Measurements from ENCODE around the gene OR11H6. TPM values are rescaled to one million over a fixed set of nuclear protein-coding genes. Genes with fewer than 3 reads are reported as not detected.
"Not testable (repeated sequence)": the region's sequence is repeated elsewhere in the genome, so short reads cannot be mapped to it uniquely, and the experiment has no call there.

The OR11H6 gene, protein sequence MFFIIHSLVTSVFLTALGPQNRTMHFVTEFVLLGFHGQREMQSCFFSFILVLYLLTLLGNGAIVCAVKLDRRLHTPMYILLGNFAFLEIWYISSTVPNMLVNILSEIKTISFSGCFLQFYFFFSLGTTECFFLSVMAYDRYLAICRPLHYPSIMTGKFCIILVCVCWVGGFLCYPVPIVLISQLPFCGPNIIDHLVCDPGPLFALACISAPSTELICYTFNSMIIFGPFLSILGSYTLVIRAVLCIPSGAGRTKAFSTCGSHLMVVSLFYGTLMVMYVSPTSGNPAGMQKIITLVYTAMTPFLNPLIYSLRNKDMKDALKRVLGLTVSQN
- polyA plus RNA-seq (ENCODE audit: insufficient read length in 10 of 10) = not detected
- long read RNA-seq, donor 1 = 0 reads
- long read RNA-seq, donor 2 = 0 reads
- long read RNA-seq, donor 3 = 0 reads
- long read RNA-seq, donor 4 = 0 reads
- long read RNA-seq, donor 5 = 0 reads
- long read RNA-seq, donor 6 = 0 reads
- long read RNA-seq, donor 7 = 0 reads
- long read RNA-seq, donor 8 = 0 reads
- long read RNA-seq, donor 9 = 0 reads

DNA sequence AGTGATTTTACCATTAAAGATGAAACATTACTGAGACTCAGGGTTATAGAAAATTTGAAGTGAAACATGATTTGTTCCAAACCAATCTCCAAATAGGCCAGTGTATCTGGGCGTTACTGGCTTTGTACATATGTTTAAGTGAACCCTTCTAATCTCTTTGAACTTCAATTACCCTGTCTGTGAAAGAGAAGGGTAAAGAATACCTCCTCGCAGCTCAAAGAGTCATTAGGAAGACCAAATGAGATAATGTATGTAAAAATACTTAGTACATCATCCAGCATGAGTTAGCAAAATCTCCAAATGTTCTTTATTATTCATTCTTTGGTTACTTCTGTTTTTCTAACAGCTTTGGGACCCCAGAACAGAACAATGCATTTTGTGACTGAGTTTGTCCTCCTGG, at the start of gene OR11H6:
Gene OR11H6 (plus strand): TSS at position 301 of the 400 bp plus-strand sequence. CDS start 0 bp downstream, at position 301.
- no peak for DNase-seq

DNA sequence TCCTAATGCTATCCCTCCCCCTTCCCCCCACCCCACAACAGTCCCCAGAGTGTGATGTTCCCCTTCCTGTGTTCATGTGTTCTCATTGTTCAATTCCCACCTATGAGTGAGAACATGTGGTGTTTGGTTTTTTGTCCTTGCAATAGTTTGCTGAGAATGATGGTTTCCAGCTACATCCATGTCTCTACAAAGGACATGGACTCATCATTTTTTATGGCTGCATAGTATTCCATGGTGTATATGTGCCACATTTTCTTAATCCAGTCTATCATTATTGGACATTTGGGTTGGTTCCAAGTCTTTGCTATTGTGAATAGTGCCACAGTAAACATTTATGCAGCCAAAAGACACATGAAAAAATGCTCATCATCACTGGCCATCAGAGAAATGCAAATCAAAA, 49.3 kb upstream of the OR11H6 start:
- not testable (repeated sequence) for DNase-seq

DNA sequence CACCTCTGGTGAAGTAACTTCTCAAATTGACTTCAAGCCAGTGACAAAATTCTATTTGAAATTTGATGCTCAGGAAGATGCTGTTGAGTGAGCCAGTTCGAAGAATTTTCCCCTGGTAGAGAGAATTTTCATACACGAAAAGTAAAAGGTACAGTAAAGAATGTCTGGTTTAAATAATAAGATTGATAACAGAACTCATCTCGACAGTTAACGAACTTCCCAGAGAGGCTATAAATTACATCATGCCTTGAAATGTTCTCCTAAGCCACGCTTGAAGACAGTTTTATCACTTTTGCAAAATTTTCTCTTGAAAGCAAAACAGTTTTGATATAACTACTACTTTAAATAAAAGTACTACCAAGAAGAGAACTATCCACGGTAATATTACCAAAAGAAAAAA, 47.2 kb upstream of the OR11H6 start:
- no peak for DNase-seq

DNA sequence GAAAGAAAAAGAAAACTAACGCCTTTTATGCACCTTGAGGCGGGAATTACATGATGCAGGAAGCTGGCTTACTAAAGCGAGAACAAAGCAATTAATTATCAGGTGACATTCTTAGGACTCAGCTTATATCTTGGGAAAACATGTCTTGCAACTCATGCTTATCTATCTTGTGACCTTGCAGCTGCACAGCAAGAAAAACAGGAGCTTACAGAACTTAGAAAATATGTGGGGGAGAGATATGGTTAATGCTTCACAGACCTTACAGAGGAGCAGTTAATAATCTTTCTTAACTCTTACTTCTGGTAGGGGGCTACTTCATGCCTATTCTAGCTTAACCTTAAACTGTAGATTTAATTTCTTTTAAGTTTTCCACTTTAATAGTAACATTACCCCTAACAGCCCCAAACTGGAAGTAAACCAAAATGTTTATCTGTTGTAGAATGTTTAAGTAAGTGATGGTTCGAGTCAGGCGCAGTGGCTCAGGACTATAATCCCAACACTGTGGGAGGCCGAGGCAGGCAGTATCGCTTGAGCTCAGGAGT, 46.0 kb upstream of the OR11H6 start:
- DNase-seq = no peak

DNA sequence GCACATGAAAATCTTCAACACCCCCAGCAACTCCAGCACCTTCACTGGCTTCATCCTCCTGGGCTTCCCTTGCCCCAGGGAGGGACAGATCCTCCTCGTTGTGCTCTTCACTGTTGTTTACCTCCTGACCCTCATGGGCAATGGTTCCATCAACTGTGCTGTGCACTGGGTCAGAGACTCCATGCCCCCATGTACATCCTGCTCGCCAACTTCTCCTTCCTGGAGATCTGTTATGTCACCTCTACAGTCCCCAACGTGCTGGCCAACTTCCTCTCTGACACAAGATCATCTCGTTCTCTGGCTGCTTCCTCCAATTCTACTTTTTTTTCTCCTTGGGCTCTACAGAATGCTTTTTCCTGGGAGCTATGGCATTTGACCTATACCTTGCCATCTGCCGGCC, 44.3 kb upstream of the OR11H6 start:
- DNase-seq = no peak

DNA sequence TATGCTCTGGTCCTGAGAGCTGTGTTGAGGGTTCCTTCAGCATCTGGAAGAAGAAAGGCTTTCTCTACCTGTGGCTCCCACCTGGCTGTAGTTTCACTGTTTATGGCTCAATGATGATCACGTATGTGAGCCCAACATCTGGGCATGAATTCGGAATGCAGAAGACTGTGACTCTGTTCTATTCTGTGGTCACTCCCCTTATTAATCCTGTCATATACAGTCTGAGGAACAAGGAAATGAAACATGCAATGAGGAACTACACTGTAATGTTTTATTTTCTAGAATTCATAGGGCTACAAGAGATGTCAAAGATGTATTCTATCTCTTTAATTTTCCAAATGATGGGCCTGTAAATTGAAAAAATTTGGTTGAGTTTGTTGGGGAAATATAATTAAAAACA, 43.6 kb upstream of the OR11H6 start:
- DNase-seq = no peak

DNA sequence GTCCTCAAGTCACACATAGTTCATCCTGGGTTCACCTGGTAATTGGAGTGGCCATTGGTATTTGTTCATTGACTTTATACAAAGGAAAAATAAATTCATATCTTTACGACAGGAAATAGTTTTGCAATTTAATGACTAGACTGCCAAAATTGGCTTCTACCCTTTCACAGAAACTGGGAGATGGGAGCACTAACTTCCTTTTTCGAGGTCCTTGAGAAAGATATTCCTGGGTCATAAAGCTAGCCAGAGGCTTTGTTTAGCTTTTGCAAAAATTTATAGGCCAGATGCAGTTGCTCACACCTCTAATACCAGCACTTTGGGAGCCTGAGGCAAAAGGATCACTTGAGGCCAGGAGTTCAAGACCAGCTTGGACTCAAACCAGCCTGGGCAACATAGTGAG, 43.0 kb upstream of the OR11H6 start:
- no peak for DNase-seq

DNA sequence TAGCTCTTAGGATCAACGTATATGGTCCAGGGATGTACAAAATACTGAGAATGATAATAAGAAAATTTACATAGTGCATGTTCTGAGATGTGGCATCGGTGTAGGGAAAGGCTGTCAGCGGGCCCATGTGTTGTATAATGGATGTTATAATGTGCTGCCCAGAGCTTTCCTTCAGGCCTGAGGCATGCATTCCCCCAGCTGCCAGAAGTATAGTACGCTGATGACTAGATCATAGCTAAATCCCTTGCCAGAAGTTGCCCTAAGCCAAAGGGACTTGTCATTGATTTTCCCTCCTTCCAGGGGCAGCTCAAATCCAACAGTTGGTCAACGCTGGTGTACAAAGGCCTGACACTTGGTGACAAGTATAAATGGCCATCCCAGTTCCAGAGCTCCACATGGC, 39.3 kb upstream of the OR11H6 start:
- no peak for DNase-seq

DNA sequence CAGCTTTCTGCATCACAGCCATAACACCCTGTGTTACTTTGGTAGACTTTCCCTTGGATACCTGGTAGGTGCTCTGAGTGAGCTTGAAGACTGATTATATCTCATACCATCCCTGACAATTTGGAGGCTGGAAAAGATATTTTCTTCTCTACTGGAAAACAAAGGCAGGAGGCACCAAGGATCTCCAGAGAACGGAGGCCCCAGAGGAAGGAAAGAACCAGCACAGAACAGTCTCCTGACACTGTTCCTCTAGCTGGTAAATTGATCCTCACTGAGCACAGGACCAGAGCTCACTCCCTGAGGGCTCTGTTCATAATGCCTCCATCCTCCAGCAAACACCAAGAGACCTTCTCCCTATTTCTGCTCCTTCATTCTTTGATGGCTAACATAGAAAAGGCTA, 32.9 kb upstream of the OR11H6 start, which contains the start of gene OR11G2:
Gene OR11G2 (plus strand): TSS at position 301 of the 400 bp plus-strand sequence. CDS start 6,542 bp downstream, outside the sequence.
- no peak for DNase-seq

DNA sequence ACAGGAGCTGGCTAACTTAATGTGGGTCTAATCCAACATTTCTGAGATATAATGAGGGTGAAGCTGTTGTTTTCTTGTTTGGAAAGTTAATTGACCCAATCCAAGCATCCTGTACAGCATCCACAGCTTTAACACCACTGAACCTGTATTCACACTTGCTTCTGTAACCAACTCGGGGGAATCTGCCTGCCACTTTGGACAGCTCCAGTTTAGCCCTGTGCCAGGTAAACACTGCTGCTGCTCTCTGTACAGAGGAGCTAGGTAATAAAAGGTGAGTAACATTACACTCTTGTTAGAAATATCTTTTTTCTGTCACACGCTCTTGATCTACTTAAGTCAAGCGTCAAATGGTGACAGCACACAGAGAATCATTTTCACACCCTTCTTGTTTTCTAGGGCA, 32.1 kb upstream of the OR11H6 start:
- DNase-seq = no peak

DNA sequence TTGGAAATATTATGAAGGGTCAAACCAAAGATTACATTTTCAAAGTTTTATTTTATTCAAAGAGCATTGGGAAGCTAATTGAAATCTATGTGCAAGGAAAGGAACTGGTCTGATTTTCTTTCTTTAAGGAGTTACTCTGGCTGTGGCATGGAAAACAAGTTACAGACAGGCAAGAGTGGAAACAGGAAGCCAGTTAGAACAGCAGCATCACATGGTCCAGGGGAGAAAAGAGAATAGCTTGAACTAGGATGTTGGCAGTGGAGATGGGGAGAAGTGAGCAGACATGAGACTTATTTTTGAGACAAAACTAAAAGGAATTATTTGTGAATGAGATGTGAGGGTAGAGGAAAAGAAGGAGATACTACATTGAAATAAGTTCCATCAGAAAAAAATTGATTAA, 29.4 kb upstream of the OR11H6 start:
- no peak for DNase-seq

DNA sequence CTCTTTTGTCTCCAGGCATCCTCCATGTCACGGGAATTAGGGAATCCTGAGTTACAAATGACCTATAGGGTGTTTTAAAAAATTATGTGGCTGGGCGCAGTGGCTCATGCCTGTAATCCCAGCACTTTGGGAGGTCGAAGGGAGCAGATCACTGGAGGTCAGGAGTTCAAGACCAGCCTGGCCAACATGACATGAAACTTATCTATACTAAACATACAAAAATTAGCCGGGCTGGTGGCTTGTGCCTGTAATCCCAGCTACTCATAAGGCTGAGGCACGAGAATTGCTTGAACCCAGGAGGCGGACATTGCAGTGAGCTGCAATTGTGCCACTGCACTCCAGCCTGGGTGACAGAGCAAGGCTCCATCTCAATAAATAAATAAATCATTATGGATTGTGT, 28.3 kb upstream of the OR11H6 start:
- not testable (repeated sequence) for DNase-seq

DNA sequence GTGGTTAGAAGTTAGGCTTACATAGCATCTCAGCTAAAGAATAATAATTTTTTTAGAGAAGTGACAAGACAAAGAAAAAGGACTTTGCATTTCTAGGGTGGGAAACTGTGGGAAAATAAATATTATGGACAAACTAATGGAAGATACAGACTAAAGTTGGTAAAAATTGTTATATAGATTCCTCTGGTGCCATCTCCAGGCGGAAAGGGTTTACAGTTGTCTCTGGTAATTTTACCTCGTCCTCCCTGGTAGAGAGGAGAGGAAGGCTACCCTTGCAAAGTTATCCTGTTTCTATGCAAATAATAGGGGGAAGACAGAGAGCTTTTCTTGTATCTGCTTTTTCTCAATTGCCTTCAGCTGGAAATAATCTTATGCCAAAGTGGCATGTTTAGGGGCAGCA, 27.6 kb upstream of the OR11H6 start:
- no peak for DNase-seq

DNA sequence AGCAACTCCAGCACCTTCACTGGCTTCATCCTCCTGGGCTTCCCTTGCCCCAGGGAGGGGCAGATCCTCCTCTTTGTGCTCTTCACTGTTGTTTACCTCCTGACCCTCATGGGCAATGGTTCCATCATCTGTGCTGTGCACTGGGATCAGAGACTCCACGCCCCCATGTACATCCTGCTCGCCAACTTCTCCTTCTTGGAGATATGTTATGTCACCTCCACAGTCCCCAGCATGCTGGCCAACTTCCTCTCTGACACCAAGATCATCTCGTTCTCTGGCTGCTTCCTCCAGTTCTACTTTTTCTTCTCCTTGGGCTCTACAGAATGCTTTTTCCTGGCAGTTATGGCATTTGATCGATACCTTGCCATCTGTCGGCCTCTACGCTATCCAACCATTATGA, 26.1 kb upstream of the OR11H6 start:
- DNase-seq = no peak

DNA sequence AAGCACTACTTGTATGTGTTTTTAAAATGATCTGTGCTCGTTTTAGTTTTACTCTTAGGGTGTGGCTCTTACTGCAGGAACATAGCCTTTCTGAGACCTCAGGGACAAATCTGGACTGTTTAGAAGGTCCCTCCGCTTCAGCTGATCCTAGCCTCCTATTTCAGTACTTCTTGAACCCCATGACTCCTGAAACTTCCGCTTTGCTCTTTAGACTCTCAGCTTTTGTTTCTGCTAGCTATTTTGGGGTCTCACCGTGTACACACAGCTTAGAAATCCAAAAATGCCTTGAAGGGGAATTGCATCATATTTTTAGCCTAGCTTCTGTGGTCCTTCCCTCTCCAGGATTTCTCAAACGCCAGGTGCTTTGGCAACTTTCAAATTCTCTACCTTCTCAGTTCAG, 24.5 kb upstream of the OR11H6 start:
- no peak for DNase-seq

DNA sequence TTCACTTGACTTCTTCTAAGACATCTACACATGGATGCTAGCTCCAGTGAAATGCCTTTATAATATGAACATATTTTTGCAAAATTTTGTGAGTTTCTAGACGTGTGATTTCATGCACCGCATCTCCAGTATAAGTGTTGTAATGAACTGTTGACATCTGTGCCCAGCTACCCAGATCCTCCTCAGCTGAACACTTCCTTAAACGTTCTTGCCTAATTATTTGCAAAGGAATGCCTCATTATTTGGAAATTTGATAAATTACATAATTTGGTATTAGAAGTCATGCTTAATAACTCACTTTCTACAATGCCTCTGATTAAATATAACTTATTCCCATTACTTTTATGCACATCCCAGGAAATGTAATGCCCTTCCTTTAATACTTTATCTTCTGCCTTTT, 18.8 kb upstream of the OR11H6 start:
- no peak for DNase-seq

DNA sequence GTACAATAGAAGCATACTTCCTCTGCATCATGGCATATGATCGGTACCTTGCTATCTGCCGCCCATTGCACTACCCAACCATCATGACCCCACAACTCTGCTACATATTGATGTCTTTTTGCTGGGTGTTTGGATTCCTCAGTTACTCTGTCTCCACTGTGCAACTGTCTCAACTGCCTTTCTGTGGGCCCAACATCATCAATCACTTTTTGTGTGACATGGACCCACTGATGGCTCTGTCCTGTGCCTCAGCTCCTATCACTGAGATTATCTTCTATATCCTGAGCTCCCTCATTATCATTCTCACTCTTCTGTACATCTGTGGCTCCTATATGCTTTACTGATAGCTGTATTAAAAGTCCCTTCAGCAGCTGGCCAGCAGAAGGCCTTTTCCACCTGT, 13.9 kb upstream of the OR11H6 start:
- DNase-seq = no peak

DNA sequence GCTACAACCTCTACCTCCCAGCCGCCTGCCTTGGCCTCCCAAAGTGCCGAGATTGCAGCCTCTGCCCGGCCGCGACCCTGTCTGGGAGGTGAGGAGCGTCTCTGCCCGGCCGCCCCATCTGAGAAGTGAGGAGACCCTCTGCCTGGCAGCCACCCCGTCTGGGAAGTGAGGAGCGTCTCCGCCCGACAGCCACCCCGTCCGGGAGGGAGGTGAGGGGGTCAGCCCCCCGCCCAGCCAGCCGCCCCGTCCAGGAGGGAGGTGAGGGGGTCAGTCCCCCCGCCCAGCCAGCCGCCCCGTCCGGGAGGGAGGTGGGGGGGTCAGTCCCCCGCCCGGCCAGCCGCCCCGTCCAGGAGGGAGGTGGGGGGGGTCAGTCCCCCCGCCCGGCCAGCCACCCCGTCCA, 11.1 kb upstream of the OR11H6 start:
- not testable (repeated sequence) for DNase-seq

DNA sequence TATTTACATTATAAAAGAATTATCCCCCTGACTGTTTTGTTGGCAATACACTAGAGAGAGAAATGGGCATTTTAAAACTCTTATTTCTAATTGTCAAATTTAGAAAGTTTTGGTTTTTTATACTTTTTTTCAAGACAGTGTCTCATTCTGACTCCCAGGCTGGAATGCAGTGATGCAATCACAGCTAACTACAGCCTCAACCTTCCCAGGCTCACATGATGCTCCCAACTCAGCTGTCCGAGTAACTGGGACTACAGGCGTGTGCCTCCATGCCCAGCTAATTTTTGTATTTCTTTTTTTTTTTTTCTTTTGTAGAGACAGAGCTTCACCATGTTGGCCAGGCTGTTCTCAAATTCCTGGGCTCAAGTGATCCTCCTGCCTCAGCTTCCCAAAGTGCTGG, 8.3 kb upstream of the OR11H6 start:
- no peak for DNase-seq

DNA sequence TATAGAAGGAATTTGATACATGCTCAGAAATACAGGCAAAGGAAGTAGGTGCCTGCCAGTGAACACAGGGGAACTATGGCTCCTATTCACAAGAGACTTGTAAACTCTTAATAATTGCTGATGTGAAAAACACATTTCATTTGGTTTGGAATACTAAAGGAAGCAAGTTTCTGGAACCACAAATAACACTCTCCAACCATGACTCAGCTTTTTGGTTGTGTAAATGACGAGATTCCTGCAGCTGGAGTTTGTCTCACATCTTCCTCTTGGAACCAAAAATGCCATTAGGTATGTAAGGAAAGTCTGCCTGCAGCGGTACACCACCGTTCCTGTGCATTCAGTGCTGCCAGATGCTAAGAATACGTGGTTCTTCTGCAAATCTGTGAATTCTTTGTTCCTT, 4.5 kb upstream of the OR11H6 start:
- DNase-seq = no peak

DNA sequence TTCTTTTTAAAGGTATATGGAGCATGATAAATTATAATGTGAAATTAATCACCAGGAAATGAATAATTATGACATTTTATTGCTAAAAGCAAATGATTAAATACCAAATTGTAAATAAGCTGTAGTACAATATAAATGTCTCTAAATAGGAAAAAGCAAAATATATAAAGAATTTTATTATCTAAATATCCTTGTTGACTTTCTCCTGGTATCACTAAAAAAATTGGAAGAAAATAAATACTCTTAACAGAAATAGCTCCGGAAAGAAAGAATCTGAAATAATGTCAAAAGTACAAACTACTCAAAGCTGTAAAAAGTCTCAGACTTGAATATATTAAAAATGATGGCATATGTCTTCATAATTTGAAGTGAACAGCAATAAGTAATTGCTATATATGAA, 5.2 kb downstream of the OR11H6 start, which contains the start of gene OR11H7:
Gene OR11H7 (plus strand): TSS at position 301 of the 400 bp plus-strand sequence.
- no peak for DNase-seq

DNA sequence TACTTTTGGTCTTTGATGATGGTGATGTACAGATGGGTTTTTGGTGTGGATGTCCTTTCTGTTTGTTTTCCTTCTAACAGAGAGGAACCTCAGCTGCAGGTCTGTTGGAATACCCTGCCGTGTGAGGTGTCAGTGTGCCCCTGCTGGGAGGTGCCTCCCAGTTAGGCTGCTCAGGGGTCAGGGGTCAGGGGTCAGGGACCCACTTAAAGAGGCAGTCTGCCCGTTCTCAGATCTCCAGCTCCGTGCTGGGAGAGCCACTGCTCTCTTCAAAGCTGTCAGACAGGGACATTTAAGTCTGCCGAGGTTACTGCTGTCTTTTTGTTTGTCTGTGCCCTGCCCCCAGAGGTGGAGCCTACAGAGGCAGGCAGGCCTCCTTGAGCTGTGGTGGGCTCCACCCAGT, 11.9 kb downstream of the OR11H6 start:
- DNase-seq = not testable (repeated sequence)

DNA sequence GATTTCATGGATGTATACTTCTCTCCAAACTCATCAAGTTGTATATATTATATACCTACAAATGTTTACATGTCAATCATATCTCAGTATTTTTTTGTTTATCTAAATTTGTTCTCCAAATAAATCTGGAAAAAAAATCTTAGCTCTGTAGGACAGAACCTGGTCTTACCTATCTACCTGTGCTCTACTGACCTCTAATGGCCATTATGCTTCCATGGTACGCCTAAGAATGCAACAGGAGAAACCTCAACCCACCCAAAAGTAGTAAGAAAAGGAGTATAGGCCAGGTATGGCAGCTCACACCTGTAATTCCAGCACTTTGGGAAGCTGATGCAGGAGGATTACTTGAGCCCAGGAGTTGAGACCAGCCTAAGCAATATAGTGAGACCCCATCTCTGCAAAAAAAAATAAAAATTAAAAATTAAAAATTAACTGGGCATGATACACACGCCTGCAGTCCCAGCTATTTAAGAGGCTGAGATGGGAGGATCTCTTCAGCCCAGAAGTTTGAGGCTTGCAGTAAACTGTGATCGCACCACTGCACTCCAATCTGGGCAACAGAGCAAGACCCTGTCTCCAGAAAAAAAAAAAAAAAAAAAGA, 24.2 kb downstream of the OR11H6 start:
- no peak for DNase-seq
